ENCODE data around the gene DTNB. TPM values are rescaled to one million over a fixed set of nuclear protein-coding genes. Genes with fewer than 3 reads are reported as not detected.

The DTNB gene
- total RNA-seq, 1 donor from 2014 or later: 28.9 TPM

DNA sequence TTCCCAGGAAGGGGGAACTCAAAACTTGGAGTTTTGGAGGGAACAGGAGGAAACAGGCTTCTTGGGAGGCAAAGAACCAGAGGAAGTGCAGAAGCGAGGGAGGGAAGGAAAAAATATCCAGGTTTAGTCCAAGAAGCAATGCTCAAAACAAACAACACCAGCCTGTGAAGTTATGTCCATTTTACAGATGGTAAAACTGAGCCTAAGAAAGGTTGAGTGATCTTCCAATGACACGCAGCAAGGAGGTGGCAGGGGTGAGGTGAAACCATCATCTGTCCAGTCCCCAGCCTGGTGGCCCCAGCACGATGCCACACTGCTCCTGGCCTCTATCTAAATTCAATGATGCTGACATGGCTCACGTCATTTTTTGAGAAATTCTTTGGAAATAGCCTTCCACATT, 342.4 kb downstream of the DTNB start:
- peak overlapping the region; percentile 78 for H3K27ac Mint-ChIP-seq
- intact Hi-C loops (cut with micrococcal nuclease): loop anchor here (1.0 kb wide), 1 partner anchor 8 kb away; no protein-coding TSS in a partner anchor
- no peak for DNase-seq (ENCODE audit: low spot score)

DNA sequence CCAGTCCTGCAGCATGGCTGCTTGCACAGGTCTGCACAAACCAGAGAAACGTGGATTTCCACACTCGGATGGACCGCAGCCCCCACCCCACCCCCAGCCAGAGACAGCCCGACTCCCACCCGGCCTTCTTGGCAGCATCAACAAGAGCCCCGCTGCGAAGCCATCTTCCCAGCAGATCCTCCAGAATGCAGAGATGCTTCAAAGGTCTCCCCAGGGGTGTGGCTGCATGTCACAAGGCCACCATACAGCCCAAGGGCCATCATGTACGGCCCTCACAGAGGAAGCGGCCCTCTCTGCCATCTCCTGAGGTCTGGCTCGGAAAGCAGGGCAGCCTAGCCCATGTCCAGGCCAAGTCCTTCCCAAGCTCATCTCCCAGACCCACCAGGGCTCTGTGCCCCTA, 343.1 kb downstream of the DTNB start:
- intact Hi-C loops (cut with micrococcal nuclease): no loop called here
- no peak overlapping the region for H3K27ac Mint-ChIP-seq
- peaks cover 24% of the 10 kb centered on the region for H3K9me3 Mint-ChIP-seq
- H3K4me1 Mint-ChIP-seq (ENCODE audit: low read depth): peaks cover 56% of the 10 kb centered on the region
- DNase-seq (ENCODE audit: low spot score): no peak
- no peaks in the 10 kb centered on the region for H3K27me3 Mint-ChIP-seq (ENCODE audit: insufficient read depth)
- no peak overlapping the region for H3K4me3 Mint-ChIP-seq
- H3K36me3 Mint-ChIP-seq (ENCODE audit: low read depth): peaks cover 49% of the 10 kb centered on the region

More for the DNA sequence above, 342.4 kb downstream of the DTNB start:
- Mint-ChIP-seq H3K4me1 (ENCODE audit: low read depth) (peaks cover 55% of the 10 kb centered on the region), H3K4me3 (no peak overlapping the region), H3K27me3 (ENCODE audit: insufficient read depth) (no peaks in the 10 kb centered on the region), H3K36me3 (ENCODE audit: low read depth) (peaks cover 47% of the 10 kb centered on the region), H3K9me3 (peaks cover 20% of the 10 kb centered on the region)

DNA sequence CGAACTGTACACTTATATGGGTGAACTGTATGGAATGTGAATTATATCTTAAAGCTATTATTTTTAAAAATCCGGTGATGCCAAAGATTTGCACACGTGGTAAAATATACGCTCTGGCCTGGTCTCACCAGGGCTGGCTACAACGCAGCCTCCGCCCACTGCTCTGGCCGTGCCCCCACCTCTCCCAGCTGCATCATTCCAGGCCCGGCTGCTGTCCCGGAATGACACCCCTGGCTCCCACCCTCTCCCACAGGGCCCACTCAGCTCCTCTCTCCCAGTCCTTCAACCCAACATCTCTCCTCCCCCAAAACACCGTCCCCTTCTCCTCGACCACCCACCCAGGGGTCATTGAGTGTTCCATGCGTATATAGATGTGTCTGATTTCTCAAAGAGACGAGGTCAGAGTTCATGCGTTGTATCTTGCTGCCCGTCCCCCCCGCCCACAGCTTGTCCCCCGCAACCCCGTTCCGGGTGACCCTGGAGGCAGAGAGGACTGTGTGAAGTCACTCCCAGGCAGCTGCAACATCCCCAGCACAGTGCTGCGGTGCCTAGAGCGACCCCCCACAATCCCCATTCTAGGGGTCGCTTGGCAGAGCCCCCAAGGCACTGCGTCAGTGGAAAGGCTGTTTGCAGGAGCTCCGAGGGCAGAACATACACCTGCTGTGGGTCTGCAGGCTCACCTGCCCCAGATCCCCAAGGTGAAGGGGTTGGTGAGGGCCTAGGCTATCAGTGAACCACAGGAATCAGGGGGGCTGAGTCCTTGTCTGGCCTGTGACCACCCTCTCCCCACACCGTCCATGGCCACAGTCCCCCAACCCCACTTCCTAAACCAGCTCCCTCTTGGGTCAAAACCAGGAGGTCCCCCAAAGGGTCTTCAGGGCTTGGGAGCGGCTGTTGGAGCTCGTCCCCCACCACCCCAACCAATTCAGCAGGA, 345.0 kb downstream of the DTNB start:
- Mint-ChIP-seq H3K4me1 (ENCODE audit: low read depth) (peaks cover 58% of the 10 kb centered on the region), H3K36me3 (ENCODE audit: low read depth) (peaks cover 49% of the 10 kb centered on the region), H3K9me3 (peaks cover 24% of the 10 kb centered on the region), H3K4me3 (no peak overlapping the region), H3K27ac (no peak overlapping the region), H3K27me3 (ENCODE audit: insufficient read depth) (no peaks in the 10 kb centered on the region)
- intact Hi-C loops (cut with micrococcal nuclease): no loop called here
- no peak for DNase-seq (ENCODE audit: low spot score)

Other genes starting within 250 kb of the DTNB start
- 48.9 and 54.4 TPM in 2 replicates for gene ASXL2, start 204.9 kb upstream of the DTNB start, total RNA-seq

All from activated T-helper 1 cell treated with anti-CD3 and anti-CD28 coated beads, Interleukin-12 subunit alpha, Interleukin-12 subunit beta, Interleukin-2, Interleukin-4 antibody, amounts not matched to agents 30 ng/mL and 10 ng/mL and 1 ng/mL, durations not matched to agents 14 hours and 24 hours and 36 hours (primary cell).